HL-60 (cell line): Measurements from ENCODE around the gene TCF19.

Source experiments
- CTCF ChIP-seq: IDR thresholded peaks from one replicate; pipeline ENCODE4 v1.5.1; 2011; ENCODE audit warnings: low read length, control low read depth, inconsistent platforms; ENCODE audit not compliant: insufficient read depth
- POLR2AphosphoS5 ChIP-seq: IDR thresholded peaks from 2 replicates; pipeline ENCODE4 v1.6.1; 2012; ENCODE audit warnings: low read depth
- REST ChIP-seq: IDR thresholded peaks from 2 replicates; pipeline ENCODE4 v1.6.1; 2012; ENCODE audit warnings: low read depth; ENCODE audit not compliant: insufficient replicate concordance

GRCh38 chr6:31202259-31203166, 44.1 kb downstream of the TCF19 start:
- TF ChIP-seq CTCF (no peak), POLR2AphosphoS5 (0 out of 2 replicates have a peak, but pooled peaks have one; percentile 11), REST (no peak)
